D721Med (cell line): ENCODE data around the gene EFCC1.

Source experiments
- DNase-seq: peaks from one replicate; pipeline ENCODE4 v3.0.0; 2011; ENCODE audit warnings: low spot score; ENCODE audit not compliant: insufficient read length
- FAIRE-seq: peaks from 2 replicates; lab custom pipeline; 2011; peaks lifted over from hg19 to GRCh38; lab: Jason Lieb, UNC
- CTCF ChIP-seq: IDR thresholded peaks from 2 replicates; pipeline ENCODE4 v1.5.1; 2012; ENCODE audit warnings: mild to moderate bottlenecking, control low read depth; ENCODE audit not compliant: insufficient read depth; ENCODE audit errors: missing control alignments

The EFCC1 gene

GRCh38 chr3:129025108-129025507, 24.0 kb downstream of the EFCC1 start:
- FAIRE-seq (no peak), DNase-seq (no peak)
- TF ChIP-seq CTCF = no peak

GRCh38 chr3:129025691-129026435, 24.8 kb downstream of the EFCC1 start:
- FAIRE-seq (no peak), DNase-seq (no peak)
- TF ChIP-seq CTCF = no peak

GRCh38 chr3:129026728-129027543, 25.8 kb downstream of the EFCC1 start:
- FAIRE-seq (no peak), DNase-seq (peak; percentile 98)
- peak; percentile 17 for TF ChIP-seq CTCF

- no peak for TF ChIP-seq CTCF
- no peak for DNase-seq
- FAIRE-seq = no peak
These were observed 26.4 kb downstream of the EFCC1 start for GRCh38 chr3:129027544-129027880.

- no peak for TF ChIP-seq CTCF
- DNase-seq (no peak), FAIRE-seq (no peak)
These were observed 27.8 kb downstream of the EFCC1 start for GRCh38 chr3:129028866-129029265.

- no peak for TF ChIP-seq CTCF
- no peak for FAIRE-seq
- DNase-seq = no peak
These were observed 29.5 kb downstream of the EFCC1 start for GRCh38 chr3:129030611-129031010.

- no peak for FAIRE-seq
- no peak for DNase-seq
- no peak for TF ChIP-seq CTCF
These were observed 30.5 kb downstream of the EFCC1 start for GRCh38 chr3:129031476-129032215.
